NCI-H146 (cell line): ENCODE measurements around the gene ADO.

Experiments
- DNase-seq: peaks from one replicate; lab custom pipeline; 2025; lab: John Stamatoyannopoulos, UW

The ADO gene

GRCh38 chr10:62794306-62794705 is 10.2 kb upstream of the ADO start:
- no peak for DNase-seq

DNA sequence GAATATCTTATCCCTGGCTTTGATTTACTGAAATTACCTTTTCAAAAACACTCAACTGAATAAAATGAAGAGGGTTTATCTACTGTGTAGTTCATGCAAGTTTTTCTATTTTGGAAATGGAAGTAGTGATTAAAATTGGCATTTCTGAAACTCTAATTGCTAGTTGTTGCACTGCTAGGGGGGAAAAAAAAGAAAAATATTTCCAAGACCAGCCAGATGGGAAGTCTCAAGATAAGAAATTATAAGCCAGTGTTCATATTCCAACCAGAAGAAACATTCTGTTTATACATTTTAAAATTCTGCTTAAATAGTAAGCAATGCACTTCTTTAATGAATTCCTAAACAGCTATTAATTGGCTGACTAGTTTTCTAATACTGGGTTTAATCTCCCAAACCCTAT is 9.4 kb upstream of the ADO start:
- no peak for DNase-seq

GRCh38 chr10:62795762-62796161 is 8.8 kb upstream of the ADO start:
- no peak for DNase-seq

- peak; percentile 4 for DNase-seq
Observed at GRCh38 chr10:62796896-62797295, 7.6 kb upstream of the ADO start.

- DNase-seq: no peak
Observed at GRCh38 chr10:62801871-62802270, 2.6 kb upstream of the ADO start.

DNA sequence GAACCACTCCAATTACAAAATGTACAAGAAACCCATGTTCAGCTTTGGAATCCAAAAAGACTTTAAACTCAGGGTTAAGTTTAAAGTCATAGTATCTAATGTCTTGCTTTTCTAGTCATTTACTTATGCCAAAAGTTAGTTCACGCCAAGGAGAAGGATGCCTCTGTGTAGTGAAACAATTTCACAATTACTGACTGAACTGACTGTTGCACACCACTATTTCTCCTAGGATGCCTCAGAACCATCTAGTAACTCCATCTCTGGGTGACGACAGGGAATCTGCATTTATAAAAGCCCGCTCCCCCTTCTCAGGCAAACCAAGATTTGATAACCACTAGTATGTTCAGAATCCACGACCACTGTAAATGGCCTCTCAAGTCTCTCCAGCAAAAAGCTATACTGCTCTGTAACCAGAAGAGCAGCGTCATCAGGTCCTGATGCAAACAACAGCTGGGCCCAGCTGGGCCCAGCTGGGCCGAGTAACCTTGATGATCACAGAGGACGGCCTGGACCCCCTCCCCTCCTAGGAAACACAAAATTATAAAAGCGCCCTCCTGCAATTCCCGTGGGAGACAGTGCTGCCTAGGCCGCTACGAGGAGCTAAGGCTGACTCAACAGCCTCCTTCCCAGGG is 680 bp upstream of the ADO start:
- DNase-seq: no peak

DNA sequence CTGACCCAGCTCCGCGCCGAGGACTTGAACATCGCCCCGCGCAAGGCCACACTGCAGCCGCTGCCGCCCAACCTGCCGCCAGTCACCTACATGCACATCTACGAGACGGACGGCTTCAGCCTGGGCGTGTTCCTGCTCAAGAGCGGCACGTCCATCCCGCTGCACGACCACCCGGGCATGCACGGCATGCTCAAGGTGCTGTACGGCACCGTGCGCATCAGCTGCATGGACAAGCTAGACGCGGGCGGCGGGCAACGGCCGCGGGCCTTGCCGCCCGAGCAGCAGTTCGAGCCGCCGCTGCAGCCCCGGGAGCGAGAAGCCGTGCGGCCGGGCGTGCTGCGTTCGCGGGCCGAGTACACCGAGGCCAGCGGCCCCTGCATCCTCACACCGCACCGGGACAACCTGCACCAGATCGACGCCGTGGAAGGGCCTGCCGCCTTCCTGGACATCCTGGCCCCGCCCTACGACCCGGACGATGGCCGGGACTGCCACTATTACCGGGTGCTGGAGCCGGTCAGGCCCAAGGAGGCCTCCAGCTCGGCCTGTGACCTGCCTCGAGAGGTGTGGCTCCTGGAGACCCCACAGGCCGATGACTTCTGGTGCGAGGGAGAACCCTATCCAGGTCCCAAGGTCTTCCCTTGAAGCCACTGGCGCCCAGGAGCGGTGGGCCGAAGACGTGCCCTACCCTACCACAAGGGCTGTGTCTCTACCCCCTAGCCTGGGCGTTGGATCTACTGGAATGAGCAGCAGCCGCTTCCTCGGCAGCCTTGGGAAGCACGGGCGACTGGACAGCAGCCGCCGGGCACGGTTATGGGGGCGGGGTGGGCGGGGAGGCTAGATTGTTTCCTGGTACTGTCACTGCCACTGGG is 945 bp downstream of the ADO start:
- peak; percentile 48 for DNase-seq

DNA sequence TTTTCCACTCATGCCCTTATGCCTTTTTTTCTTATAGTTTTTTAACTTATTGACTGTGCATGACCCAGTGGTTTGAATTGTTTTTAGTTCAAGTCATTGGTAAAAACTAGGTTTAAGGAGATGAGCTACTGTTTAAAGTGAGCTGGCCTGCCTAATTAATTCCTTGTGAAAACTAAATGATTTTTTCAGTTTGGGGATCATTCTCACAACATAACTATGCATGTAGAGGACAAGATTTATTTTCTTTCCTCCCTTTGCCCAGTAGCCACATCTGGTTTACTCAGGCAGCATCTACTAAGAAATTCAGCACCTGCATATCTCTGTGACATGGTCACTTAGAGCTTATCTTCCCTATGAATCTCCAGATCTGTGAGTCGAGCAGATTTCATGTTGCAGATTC is 1.7 kb downstream of the ADO start:
- no peak for DNase-seq

DNA sequence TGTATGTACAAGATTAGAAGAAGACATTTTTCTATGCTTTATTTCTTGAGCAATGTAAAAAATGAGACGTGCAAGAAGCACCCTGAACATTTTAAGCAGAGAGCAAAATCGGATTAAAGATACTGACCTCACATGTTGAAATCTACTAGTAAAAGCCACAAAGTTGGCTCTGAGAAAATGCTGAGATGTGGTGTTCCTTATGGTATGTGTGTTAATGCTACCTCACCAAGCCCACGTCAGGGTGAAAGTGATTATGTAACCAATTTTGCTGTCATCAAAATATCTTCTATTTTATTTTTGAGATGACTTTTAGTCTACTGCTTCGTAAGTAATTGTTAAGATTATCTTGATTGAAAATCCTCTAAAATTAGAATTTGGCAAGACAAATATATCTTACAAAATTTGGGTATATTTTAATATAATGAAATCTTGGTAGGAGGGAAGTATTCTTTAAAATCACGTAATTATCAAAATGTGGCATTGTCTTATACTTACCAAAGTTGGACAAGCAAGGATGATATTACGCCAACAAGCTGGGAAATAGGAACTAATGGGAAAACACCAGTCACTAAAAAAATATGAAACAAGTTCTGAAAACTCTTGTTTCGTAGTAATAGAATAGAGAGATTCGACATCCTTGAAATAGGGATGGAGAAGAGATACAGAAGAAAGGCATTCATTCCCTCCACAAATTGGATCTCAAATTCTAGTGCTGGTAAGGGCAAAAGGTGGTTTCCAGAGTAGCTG is 5.8 kb downstream of the ADO start:
- DNase-seq: no peak

DNA sequence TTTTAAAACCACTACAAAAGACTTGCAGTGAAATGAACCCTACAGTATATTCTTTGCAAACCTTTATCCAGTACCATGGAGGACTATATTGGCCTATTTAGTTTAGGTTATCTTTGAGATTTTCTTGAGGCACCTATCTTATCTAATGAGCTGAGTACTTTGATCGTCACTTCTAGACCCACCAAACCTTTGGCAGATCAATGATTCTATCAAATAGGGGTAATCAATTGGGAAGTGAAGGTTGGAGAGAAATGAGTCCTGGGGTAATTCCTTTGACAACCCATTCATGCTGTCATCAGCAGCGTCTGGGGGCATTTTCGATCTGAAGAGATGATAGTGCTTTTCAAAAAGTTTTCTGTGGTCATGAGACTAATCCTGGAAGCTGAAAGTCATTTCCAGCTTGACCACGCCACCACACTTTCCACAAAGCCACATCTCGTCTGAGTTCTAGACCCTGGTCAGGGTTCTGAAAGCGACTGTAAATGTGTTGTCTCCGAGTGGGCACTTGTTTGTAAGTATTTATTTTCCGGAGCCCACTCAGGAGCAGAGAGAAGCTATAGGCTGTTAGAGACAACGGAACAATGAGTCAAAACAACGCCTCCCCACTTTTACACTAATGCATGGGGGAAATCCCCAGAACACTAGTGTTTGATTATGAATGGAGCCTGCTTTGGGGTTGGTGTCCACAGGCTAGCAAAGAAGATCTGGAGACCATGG is 6.8 kb downstream of the ADO start:
- no peak for DNase-seq

GRCh38 chr10:62812672-62813439 is 8.3 kb downstream of the ADO start:
- no peak for DNase-seq

- no peak for DNase-seq
Observed at GRCh38 chr10:62813453-62813852, 8.9 kb downstream of the ADO start.

DNA sequence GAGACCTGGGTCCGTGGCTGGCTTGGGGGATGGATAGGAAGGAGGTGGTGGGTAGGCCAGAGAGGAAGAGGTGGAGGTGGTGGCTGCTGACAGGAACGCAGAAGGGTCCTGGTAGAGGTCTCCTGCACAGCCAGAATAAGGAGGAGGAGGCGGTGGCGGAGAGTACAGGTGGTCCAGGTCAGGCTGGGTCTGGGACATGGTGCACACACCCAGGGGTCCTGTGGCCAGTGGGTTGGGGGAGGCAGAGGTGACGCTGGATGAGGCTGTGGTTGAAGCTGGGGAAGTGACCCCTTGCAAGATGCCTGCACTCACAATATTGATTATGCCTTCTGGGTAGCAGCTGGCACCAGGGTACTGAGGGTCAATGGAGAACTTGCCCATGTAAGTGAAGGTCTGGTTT is 9.5 kb downstream of the ADO start:
- no peak for DNase-seq

- DNase-seq: no peak
Observed at GRCh38 chr10:62814756-62815380, 10.3 kb downstream of the ADO start.

GRCh38 chr10:62815381-62816075 is 11.0 kb downstream of the ADO start:
- DNase-seq: no peak

DNA sequence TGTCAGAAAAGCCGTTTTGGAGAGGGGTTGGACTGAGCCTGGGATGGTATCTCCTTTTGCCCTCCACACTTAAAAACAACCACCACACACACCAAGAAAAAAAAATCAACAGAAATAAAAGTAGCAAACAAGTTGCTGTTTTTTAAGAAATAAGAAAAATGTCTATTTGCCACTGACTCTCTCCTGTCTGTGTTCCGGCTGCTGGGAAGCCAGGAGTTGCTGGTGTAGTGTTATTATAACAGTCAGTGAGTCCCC is 11.5 kb downstream of the ADO start:
- no peak for DNase-seq

- DNase-seq: peak; percentile 89
Observed at GRCh38 chr10:62816331-62817120, 12.0 kb downstream of the ADO start, which contains the start of gene EGR2. EGR2 (minus strand) TSS chr10:62816366; CDS start chr10:62816029, 337 bp downstream.

- DNase-seq: no peak
Observed at GRCh38 chr10:62817121-62817765, 12.7 kb downstream of the ADO start.

- DNase-seq: peak; percentile 36
Observed at GRCh38 chr10:62817766-62818425, 13.4 kb downstream of the ADO start.
